GM12873 (cell line): ENCODE data around the gene DLX1.

Experiments
- TF ChIP-seq, protein P1 (sequence below): IDR thresholded peaks from 2 replicates; pipeline ENCODE4 v1.5.1; 2012; ENCODE audit warnings: low read depth, mild to moderate bottlenecking, moderate library complexity, low read length, control low read depth; ENCODE audit not compliant: insufficient read depth; ENCODE audit errors: missing control alignments

DLX1 gene

DNA sequence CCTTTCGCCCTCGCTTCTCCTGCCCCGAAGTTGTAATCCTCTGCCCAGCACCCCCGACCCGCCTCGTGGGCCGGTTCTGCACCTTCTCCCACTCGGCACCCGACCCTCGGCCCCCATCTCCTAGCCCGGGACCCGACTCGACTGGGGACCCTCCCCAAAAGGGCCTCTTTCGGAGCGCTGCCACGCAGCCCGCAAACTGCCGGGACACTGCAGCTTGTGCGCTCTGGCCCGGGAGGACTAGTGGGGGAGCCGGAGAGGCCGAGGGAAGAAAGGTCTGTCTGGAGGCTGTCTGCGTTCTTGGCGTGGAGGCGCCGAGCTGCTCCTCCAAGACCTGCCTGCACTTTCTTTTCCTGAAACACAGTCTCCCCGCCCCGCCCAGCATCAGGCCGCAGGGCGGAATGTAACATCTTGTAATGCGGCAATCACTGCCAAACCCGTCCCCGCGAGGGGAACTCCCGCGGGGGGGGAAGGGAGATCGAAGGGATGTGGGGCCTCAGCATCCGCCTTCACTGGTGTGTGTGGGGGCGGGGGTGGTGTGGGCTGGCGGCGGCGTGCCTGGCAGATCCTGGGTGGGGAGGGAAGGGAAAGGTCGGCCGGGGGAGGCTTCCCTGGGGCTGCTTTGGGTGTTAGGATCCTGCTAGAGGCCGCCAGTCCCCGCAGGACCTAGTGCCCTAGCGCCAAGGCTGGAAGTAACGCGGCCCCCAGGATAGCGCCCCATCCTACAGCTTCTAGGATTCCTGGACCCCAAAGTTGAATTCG is 10.0 kb downstream of the DLX1 start:
- TF ChIP-seq, protein P1, sequence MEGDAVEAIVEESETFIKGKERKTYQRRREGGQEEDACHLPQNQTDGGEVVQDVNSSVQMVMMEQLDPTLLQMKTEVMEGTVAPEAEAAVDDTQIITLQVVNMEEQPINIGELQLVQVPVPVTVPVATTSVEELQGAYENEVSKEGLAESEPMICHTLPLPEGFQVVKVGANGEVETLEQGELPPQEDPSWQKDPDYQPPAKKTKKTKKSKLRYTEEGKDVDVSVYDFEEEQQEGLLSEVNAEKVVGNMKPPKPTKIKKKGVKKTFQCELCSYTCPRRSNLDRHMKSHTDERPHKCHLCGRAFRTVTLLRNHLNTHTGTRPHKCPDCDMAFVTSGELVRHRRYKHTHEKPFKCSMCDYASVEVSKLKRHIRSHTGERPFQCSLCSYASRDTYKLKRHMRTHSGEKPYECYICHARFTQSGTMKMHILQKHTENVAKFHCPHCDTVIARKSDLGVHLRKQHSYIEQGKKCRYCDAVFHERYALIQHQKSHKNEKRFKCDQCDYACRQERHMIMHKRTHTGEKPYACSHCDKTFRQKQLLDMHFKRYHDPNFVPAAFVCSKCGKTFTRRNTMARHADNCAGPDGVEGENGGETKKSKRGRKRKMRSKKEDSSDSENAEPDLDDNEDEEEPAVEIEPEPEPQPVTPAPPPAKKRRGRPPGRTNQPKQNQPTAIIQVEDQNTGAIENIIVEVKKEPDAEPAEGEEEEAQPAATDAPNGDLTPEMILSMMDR, result no peak

GRCh38 chr2:172095905-172096625 is 10.8 kb downstream of the DLX1 start:
- TF ChIP-seq, protein P1, result peak; percentile 36

- TF ChIP-seq, protein P1, result no peak
Measured at GRCh38 chr2:172096626-172097547, 11.6 kb downstream of the DLX1 start.

DNA sequence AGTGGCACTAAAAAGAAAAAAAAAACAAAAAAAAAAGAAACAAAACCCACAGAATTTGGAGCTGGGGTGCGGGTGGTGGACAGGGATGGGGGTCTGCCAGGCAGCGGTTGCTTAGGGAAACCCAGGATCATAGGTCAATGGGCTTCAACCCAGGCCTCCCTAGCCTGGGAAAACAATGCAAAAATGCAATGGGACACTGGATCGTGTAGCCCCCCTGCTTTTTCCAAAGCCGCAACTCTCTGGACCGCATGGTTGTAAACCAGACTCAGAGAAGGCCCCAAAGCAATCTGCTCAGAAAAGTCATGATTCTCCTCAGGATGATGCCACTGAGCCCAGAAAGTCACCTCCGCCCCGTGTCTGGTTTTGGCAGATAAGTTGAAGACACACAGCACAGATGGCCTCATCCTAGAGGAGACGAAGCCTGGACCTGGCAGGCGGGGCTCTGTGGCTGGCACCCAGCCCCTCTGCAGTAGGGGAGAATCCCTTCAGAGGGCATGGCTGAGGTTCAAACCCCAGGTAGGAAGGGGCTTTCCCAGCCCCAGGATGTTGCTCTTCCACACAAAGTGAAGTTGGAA is 12.3 kb downstream of the DLX1 start:
- TF ChIP-seq, protein P1, result no peak

DNA sequence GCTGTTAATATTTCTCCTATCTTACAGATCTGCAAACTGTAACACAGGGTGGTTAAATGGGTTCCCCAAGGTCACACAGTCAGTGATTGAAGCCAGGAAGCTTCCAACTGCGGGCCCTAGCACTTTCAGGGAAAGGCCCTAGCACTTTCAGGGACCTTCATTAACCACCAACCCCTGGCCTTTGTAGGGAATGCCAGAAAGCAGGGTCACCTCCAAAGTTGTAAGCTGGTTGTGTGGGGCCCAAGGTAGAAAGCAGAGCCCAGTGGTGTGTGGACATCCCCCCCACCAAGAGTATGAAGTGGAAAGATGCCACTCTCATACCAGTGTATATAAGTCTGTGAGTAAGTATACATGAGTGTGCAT is 13.0 kb downstream of the DLX1 start:
- TF ChIP-seq, protein P1, result no peak

GRCh38 chr2:172098650-172099471 is 13.6 kb downstream of the DLX1 start:
- TF ChIP-seq, protein P1, result no peak
